Fibroblast of lung (primary cell): ENCODE measurements around the gene SLX4. TPM values are rescaled to one million over a fixed set of nuclear protein-coding genes. Genes with fewer than 3 reads are reported as not detected.

Experiments
- DNase-seq, 2 donors: peaks; one replicate each; pipeline versions ENCODE4 v3.0.0 to v3.0.0-alpha.2; 2010; ENCODE audit warnings: low read depth in 2 of 2
- H2AFZ ChIP-seq: 2 replicates; pipeline ENCODE4 v1.5.1; 2012; ENCODE audit warnings: low read length, control low read depth, inconsistent platforms
- H3K27ac ChIP-seq: 2 replicates; pipeline ENCODE4 v1.5.1; 2011; ENCODE audit warnings: low read length, control low read depth; ENCODE audit not compliant: insufficient read depth
- H3K27me3 ChIP-seq: 2 replicates; pipeline ENCODE4 v1.5.1; 2011; ENCODE audit warnings: mild to moderate bottlenecking, low read length; ENCODE audit not compliant: control insufficient read depth, insufficient read depth
- H3K36me3 ChIP-seq: 2 replicates; pipeline ENCODE4 v1.5.1; 2011; ENCODE audit warnings: low read length; ENCODE audit not compliant: control insufficient read depth, insufficient read depth
- H3K4me1 ChIP-seq: 2 replicates; pipeline ENCODE4 v1.5.1; 2011; ENCODE audit warnings: low read length; ENCODE audit not compliant: control insufficient read depth, insufficient read depth; ENCODE audit errors: extremely low read depth
- H3K4me2 ChIP-seq: 2 replicates; pipeline ENCODE4 v1.5.1; 2011; ENCODE audit warnings: low read length, control low read depth; ENCODE audit not compliant: insufficient read depth; ENCODE audit errors: extremely low read depth
- H3K4me3 ChIP-seq, 4 experiments: fragments of 200-600 bp in 1 of 4; sonication (generic) in 1 of 4; replicated peaks in 1 of 4; 2 replicates each; pipeline ENCODE4 v1.5.1; 2011 to 2016; ENCODE audit warnings: low read length in 4 of 4, low read depth in 3 of 4, mild to moderate bottlenecking in 3 of 4, control low read depth in 2 of 4, inconsistent platforms in 1 of 4, mixed read lengths in 1 of 4; ENCODE audit not compliant: insufficient read depth in 1 of 4; ENCODE audit errors: control extremely low read depth in 1 of 4
- H3K79me2 ChIP-seq: 2 replicates; pipeline ENCODE4 v1.5.1; 2012; ENCODE audit warnings: mild to moderate bottlenecking, low read length, inconsistent platforms; ENCODE audit not compliant: control insufficient read depth, insufficient read depth
- H3K9ac ChIP-seq: 2 replicates; pipeline ENCODE4 v1.5.1; 2011; ENCODE audit warnings: mild to moderate bottlenecking, low read length, control low read depth; ENCODE audit not compliant: insufficient read depth
- H3K9me3 ChIP-seq: 2 replicates; pipeline ENCODE4 v1.5.1; 2012; ENCODE audit warnings: low read depth, low read length; ENCODE audit not compliant: control insufficient read depth, insufficient read depth
- H4K20me1 ChIP-seq: 2 replicates; pipeline ENCODE4 v1.5.1; 2011; ENCODE audit warnings: low read length; ENCODE audit not compliant: control insufficient read depth, insufficient read depth; ENCODE audit errors: extremely low read depth
- EZH2 ChIP-seq: IDR thresholded peaks from 2 replicates; pipeline ENCODE4 v1.5.1; 2012; ENCODE audit warnings: low read length, control low read depth, mild to moderate bottlenecking; ENCODE audit errors: missing control alignments
- polyA plus RNA-seq, 2 donors: library from polyadenylated mRNA; depleted of rRNA in 1 of 2; stranded (reverse) in 1 of 2; unstranded in 1 of 2; fragments of >200 nt; gene quantifications; 2 replicates each; pipeline ENCODE4 v1.2.1, GENCODE V29; 2011 to 2012; ENCODE audit warnings: missing spikeins in 1 of 2
- total RNA-seq: library from RNA; depleted of rRNA; stranded (reverse); fragments of >200 nt; gene quantifications from 2 replicates; pipeline ENCODE4 v1.2.1, GENCODE V29; 2014
- TF ChIP-seq, protein P1 (sequence below), 2 donors: IDR thresholded peaks in 1 of 2; conservative IDR thresholded peaks in 1 of 2; 1 replicate in 1 of 2; 2 replicates in 1 of 2; pipeline ENCODE4 v1.5.1; 2011 to 2012; ENCODE audit warnings: low read length in 2 of 2, control low read depth in 1 of 2, inconsistent platforms in 1 of 2, low read depth in 1 of 2, mild to moderate bottlenecking in 1 of 2

SLX4 gene
- total and polyA plus RNA-seq, 2 donors (not counting 1 experiment from before 2014, with no cell fraction given) = 0.81 to 4.0 TPM

DNA sequence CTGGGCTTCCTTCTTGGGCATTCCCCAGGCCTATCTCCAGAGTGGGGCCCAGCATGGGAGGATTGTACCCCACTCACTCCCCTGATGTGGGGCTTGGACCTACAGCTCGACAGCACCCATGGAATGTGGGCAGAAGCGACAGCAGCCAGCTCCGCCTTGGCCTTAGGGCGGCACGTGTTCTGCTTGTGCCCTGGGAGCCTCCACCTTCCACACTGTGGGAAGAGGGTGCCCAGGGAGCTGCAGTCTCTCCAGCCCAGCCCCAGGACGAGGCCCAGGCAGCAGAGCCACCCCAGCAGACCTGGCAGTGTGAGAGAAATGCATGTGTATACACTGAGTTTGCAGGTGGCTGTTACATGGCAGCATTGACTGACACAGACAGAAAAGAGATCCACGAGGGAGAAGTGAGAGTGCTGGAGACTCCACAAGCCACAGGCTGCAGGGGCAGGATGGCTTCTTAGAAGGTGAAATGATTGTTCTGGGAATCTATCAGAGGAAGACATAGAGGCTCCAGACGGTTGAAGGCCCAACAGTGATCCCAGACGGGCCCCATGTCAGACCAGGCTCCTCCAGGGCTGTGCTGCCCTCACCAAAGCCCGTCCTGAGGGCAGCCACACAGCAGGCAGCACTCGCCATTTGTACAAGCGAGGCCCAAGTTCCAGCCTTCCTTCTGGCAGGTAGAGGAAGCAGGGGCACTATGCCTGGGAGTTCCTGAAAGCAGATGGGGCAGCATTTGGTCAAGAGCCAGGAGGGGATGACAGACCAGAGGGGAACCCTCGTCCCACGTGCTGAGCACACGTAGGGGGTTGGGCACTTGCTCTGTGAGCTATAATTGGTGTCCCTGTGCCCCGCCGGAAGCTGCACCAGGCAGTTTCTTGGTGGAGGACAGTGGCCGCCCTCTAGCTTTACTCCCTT, 40.3 kb upstream of the SLX4 start:
- no peaks in the 10 kb centered on the region for H3K9me3 ChIP-seq
- H3K9ac ChIP-seq = no peak overlapping the region
- no peak for DNase-seq
- peaks cover 10% of the 10 kb centered on the region for H3K36me3 ChIP-seq
- H3K4me2 ChIP-seq = no peak overlapping the region
- H4K20me1 ChIP-seq = no peaks in the 10 kb centered on the region
- H3K27ac ChIP-seq = no peak overlapping the region
- no peak overlapping the region for H2AFZ ChIP-seq
- TF ChIP-seq, protein P1, sequence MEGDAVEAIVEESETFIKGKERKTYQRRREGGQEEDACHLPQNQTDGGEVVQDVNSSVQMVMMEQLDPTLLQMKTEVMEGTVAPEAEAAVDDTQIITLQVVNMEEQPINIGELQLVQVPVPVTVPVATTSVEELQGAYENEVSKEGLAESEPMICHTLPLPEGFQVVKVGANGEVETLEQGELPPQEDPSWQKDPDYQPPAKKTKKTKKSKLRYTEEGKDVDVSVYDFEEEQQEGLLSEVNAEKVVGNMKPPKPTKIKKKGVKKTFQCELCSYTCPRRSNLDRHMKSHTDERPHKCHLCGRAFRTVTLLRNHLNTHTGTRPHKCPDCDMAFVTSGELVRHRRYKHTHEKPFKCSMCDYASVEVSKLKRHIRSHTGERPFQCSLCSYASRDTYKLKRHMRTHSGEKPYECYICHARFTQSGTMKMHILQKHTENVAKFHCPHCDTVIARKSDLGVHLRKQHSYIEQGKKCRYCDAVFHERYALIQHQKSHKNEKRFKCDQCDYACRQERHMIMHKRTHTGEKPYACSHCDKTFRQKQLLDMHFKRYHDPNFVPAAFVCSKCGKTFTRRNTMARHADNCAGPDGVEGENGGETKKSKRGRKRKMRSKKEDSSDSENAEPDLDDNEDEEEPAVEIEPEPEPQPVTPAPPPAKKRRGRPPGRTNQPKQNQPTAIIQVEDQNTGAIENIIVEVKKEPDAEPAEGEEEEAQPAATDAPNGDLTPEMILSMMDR (conservative IDR thresholded peaks at IDR 0.05 in 1 of 2, IDR thresholded peaks at IDR 0.05 in 1 of 2; ENCODE audit: low read depth in 1 of 2, low read length in 2 of 2) = no peak
- TF ChIP-seq EZH2 = no peak
- H3K4me3 ChIP-seq = no peak overlapping the region
- no peaks in the 10 kb centered on the region for H3K4me1 ChIP-seq
- no peaks in the 10 kb centered on the region for H3K79me2 ChIP-seq
- no peaks in the 10 kb centered on the region for H3K27me3 ChIP-seq

DNA sequence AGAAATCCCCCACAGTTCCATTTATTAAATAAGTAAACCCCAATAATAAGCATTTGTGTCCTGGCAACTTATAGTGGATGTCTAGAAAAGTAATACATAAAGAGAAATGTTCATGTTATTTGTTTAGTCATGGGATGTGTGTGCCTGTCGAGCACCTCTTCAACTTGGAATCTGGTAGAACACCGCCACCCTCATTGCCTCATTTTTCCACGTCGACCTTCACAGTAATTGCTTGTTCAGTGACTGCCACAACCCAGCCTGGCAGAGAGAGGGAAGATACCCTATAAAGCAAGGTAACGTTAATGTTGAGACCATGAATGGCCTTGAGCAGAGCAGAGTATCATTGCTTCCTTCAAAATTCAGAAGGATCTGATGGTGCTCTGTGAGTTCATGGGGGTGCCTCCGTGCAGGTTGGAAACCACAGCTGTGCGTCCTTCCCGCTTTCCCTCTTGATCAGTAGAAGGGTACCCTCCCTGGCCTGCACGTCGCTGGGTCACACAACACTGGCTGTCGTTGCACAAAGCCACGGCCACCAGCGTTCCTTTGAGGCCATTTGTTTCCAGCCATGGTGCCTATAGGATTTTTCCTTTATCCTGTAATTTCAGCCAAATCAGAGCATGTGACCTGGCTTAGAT, 39.3 kb upstream of the SLX4 start:
- Histone ChIP-seq H4K20me1 (no peaks in the 10 kb centered on the region), H3K27me3 (no peaks in the 10 kb centered on the region), H3K4me3 (no peak overlapping the region), H3K36me3 (peaks cover 6% of the 10 kb centered on the region), H3K9me3 (no peaks in the 10 kb centered on the region), H3K79me2 (no peaks in the 10 kb centered on the region), H2AFZ (no peak overlapping the region), H3K27ac (no peak overlapping the region), H3K9ac (no peak overlapping the region), H3K4me1 (no peaks in the 10 kb centered on the region), H3K4me2 (no peak overlapping the region)
- TF ChIP-seq, protein P1 (conservative IDR thresholded peaks at IDR 0.05 in 1 of 2, IDR thresholded peaks at IDR 0.05 in 1 of 2; ENCODE audit: low read depth in 1 of 2, low read length in 2 of 2) = no peak
- no peak for TF ChIP-seq EZH2
- no peak for DNase-seq

DNA sequence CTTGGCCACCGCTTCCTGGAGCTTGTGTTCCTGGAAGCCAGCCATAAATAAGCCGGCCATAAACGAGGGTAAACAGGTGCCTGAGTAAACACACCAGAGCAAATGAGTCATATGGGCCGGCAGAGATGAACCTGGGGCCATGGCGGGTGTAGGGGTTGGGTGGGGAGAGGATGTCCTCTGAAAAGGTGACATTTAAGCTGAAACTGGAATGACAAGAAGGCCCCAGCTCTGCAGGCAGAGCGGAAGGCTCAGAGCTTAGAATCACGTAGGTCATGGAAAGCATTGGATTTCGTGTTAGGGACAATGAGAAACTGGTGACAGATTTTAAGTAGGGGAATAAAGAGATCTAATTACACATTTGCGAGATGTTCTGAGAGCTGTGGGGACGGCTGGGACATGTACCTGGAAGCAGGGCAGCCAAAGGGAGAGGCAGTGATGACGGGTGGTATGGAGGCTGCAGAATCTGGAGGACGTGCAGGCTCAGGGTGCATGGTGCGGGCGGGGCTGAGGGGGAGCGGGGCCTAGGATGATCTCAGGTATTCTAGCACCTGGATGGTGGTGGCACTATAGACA, 35.0 kb upstream of the SLX4 start:
- no peak overlapping the region for H3K4me2 ChIP-seq
- H4K20me1 ChIP-seq = no peaks in the 10 kb centered on the region
- H3K9me3 ChIP-seq = no peaks in the 10 kb centered on the region
- no peak for DNase-seq
- no peak overlapping the region for H3K4me3 ChIP-seq
- no peak for TF ChIP-seq EZH2
- TF ChIP-seq, protein P1 (conservative IDR thresholded peaks at IDR 0.05 in 1 of 2, IDR thresholded peaks at IDR 0.05 in 1 of 2; ENCODE audit: low read depth in 1 of 2, low read length in 2 of 2) = no peak
- peaks cover 5% of the 10 kb centered on the region for H3K36me3 ChIP-seq
- no peak overlapping the region for H3K27ac ChIP-seq
- H3K27me3 ChIP-seq = no peaks in the 10 kb centered on the region
- H3K79me2 ChIP-seq = no peaks in the 10 kb centered on the region
- H3K4me1 ChIP-seq = no peaks in the 10 kb centered on the region
- no peak overlapping the region for H3K9ac ChIP-seq
- H2AFZ ChIP-seq = no peak overlapping the region
